Activated CD4-positive, CD25-positive, alpha-beta regulatory T cell treated with anti-CD3 and anti-CD28 coated beads, Interleukin-2, amount 50 U/mL, for 72 hours (primary cell): ENCODE data around the gene SNRPA1.
"Not testable (repeated sequence)": the region's sequence is repeated elsewhere in the genome, so short reads cannot be mapped to it uniquely, and the experiment has no call there.

Source experiments
- DNase-seq: peaks from one replicate; pipeline ENCODE4 v3.0.0; 2021

SNRPA1 gene

GRCh38 chr15:101288905-101289513 is 6.0 kb downstream of the SNRPA1 start:
- DNase-seq, result no peak

GRCh38 chr15:101287342-101287741 is 7.7 kb downstream of the SNRPA1 start:
- not testable (repeated sequence) for DNase-seq

DNA sequence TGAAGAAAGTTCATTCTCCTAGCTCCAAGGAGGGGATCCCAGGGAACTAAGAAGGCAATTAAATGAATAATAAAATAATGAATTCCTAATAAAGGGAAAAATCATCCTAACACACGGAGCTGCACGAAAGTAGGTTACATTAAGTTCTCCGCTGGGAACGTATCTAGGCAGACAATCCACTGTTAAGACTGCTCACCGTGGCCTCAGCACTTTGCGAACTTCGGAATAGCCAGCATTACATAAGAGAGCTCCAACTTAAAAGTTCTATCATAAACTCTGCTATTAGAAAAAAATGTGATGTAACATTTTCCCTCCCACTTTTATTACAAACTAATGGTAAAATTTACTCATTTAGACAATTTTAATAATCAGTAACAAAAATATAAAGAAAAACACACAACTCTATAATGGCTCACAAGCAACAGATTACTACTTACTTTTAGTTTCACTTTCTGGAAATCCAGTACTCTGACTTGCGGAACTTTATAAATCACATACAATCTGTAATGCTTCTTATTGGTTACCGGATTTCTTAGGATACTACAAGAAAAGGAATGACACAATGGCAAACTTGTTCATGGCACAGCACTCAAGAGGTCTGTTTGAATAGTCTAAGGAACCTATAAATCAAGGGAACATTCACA is 8.5 kb downstream of the SNRPA1 start:
- DNase-seq, result no peak

- DNase-seq, result no peak
Observed at GRCh38 chr15:101283931-101284330, 11.1 kb downstream of the SNRPA1 start.

GRCh38 chr15:101280007-101280406 is 15.0 kb downstream of the SNRPA1 start:
- DNase-seq, result no peak

GRCh38 chr15:101277943-101278564 is 17.0 kb downstream of the SNRPA1 start:
- DNase-seq, result no peak

- DNase-seq, result peak; percentile 91
Observed at GRCh38 chr15:101277038-101277822, 17.8 kb downstream of the SNRPA1 start, which contains the start of gene SELENOS. TSS of gene SELENOS (minus strand) at chr15:101277485. CDS start at chr15:101277417, 68 bp downstream.

DNA sequence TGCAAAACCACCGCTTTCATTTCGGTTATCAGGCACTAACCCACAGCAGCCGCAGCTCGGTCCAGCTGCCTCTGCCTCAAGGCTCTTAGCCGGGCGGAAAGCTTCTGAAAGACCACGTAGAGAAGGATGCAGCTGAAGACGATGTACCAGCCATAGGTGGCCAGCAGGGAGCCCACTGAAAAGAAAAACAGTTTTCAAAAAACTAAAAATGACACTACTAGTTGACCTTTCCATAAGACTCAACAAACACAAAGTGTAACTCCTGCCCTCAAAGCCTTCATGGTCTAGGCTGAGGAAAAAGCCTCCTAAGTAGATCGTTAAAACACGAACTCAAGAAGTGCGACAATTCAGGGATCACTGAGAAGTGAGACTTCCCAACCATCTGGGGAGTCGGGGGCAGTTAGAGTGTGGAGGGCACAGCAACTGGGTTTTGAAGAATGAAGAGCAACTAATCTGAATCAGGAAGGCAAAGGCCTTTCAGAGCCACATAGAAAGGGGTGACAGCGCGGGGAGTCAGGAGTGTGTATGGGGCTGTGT is 18.5 kb downstream of the SNRPA1 start:
- no peak for DNase-seq

DNA sequence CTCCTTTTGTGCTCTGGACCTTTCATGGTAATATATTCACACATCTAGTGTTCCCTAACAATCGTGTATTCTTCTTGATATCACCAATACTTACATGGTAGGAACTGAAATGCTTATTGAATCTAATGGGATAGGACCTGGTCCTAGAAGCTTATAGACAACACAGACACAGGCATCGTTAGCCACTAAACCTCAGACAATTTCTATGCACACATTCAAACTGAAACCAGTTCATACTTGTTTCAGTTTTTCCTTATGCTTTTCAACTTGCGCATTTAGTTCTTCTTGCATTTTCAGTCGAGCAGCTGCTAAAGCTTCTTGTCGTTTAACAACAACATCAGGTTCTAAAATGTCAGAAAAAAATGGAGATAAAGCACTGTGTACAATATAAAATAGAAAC is 20.0 kb downstream of the SNRPA1 start:
- no peak for DNase-seq

GRCh38 chr15:101273534-101273933 is 21.5 kb downstream of the SNRPA1 start:
- DNase-seq, result no peak

- DNase-seq, result no peak
Observed at GRCh38 chr15:101272584-101272983, 22.5 kb downstream of the SNRPA1 start.

DNA sequence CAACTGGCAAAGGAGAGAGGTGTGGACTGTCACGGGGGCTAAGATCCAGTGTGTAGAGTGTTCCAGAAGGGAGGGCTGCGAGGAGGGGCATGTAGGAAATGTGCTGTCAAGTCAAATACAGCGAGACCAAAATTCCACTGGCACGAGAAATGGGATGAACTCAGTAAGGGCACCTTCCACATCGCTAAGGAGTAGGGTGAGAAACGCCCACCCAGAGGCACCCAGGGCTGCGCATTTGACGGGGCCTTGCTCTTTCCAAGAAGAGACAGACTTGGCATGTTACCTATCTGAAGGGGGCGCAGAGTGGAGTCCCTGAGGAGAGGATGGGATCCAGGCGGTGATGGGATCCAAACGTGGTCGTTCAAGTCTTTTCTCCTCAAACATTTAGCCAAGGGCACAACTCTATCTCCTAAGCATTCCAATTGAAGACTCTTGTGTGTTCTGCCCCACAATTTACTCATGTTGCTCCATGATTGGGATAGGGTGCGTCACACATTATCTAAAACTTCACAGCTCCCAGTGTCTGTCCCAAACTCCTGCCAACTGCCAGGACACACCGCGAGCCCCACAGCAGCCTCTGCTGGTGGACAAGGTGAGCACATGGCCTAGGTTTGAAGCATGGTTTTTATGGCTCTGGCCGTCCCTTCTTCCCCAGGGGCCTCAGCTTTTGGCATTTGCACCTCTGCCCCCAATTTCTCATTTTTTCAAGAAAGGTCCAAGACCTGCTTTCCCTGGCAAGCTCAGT is 25.4 kb downstream of the SNRPA1 start:
- no peak for DNase-seq

GRCh38 chr15:101267320-101268104 is 27.5 kb downstream of the SNRPA1 start:
- DNase-seq, result no peak

GRCh38 chr15:101266787-101267186 is 28.3 kb downstream of the SNRPA1 start:
- DNase-seq, result no peak

DNA sequence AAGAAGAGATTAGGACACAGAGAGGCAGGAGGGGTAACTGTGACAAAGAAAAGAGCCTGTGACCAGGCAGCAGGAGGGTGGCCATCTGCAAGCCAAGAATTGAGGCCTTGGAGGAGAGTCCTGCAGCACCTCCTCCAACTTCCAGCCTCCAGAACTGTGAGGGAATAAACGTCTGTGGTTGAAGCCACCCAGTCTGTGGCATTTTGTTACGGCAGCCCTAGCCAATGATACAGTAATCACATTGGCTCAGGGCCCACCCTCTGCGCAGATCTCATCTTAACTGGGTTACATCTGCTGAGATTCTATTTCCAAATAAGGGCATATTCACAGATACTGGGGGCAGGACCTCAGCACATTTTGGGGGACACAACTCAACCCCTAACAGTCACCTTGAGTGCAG is 29.0 kb downstream of the SNRPA1 start:
- DNase-seq, result no peak

- no peak for DNase-seq
Observed at GRCh38 chr15:101264911-101265641, 30.0 kb downstream of the SNRPA1 start.

DNA sequence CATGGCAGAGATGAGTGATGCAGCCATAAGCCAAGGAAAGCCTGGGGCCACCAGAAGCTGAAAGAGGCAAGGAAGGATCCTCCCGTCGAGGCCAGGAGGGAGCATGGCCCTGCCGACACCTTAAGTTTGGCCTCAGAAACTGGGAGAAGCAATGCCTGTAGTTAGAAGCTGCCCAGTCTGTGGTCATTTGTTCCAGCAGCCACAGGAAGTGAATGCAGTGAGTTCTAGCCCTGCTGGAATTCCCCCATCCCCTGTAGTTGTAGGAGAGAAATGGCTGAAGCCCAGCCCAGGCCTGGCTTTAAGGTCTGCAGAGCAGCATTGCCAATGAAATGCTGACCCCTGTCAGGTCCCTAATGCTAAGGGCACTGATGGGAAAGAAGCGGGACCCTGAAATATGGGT is 31.0 kb downstream of the SNRPA1 start:
- no peak for DNase-seq

DNA sequence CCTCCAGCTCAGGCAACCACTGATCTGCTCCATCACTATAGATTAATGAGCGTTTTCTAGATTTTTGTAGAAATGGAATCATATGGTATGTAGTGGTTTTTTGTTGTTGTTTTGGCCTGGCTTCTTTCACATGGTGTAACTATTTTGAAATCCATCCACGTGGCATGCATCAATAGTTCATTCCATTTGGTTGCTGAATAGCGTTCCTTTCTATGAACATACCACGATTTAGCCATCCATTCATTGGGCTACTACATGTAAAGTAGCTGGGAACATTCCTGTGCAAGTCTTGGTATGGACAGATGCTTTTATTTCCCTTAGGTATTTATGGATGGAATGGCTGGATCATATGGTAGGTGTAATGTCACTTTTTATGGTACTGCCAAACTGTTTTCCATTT is 32.5 kb downstream of the SNRPA1 start:
- no peak for DNase-seq

DNA sequence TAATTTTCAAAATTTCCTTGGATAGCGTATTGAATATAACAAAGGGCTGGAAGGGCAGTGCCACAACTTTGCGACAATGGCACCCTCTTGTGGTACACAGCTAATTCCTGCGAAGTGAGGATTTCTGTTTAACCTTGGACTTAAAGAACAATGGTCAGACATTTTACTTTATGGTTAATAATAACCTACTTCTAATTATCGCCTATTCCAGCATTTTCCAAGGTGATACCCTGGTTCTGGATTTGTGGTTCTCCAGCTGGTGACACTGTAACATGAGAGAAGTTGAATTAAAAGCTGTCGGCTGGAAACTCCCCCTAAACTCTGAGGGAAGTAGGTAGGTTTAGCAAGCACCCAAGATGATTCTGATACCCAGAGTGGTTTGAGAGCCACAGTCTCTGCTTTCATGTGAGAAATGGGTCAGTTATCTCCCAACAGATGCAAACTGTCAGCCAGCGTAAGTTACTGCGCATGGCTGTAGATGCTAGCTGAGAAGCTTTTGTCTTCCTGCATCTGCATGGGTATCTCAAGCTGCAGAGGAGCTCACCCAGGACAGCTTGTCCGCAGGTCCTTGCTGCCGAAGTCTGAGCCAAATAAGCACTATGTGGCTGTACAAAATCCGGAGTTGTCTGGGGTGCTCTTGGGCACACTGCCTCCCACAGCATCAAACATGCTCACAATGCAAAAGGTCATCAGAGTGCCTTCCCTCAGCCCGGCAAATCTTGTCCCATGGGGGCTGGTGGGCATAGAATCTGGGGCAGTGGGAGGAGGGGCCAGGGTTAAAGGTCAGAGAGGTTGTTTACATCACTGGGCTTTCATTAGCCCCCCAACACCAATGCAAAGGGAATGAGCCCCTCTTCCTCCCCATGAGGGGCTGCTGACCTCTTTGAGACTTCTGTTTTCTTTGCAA is 36.6 kb downstream of the SNRPA1 start:
- no peak for DNase-seq

DNA sequence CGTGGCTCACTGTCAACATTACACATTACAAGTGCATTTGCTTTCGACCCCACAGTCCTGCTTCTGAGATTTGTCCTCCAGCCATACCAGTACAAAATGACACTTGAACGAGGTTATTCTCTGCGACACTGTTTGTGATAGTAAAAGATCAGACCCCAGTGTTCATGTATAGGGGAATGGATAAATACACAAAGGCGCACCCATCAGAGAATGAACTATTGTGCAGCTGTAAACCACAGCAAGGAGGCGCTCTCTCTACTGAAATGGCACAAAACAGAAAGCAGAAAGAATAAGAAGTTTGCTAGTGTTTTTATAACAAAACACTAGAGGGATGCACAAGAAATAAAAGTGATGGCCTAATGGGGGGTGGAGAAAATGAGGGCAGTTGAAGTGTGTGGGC is 38.3 kb downstream of the SNRPA1 start:
- DNase-seq, result no peak
